ENCODE measurements around the gene RBBP5. TPM values are rescaled to one million over a fixed set of nuclear protein-coding genes. Genes with fewer than 3 reads are reported as not detected.

Gene RBBP5
- total and polyA plus RNA-seq, 4 donors, result 5.2 to 18.0 (median 9.7) TPM

DNA sequence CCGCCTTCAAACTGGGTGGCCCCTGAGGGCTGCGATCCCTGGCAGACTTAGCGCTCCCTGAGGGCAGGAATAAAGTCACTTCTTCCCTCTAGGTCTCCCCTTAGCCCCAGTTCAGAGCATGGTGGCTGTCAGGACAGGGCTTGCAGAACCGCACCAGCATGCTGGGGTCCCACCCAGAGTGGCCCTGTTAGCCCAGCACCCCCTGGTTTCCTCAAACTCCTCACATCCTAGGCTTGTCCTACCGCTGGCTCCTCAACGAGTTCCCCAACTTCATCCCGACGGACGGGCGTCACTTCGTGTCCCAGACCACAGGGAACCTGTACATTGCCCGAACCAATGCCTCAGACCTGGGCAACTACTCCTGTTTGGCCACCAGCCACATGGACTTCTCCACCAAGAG is 62.9 kb downstream of the RBBP5 start:
- no peak for DNase-seq
- Histone ChIP-seq H3K36me3 (ENCODE audit: control insufficient read depth in 4 of 4, insufficient read depth in 4 of 4, low read length in 4 of 4) (no peaks in the 10 kb centered on the region), H3K27ac (ENCODE audit: low read depth in 1 of 2, low read length in 1 of 2) (no peak overlapping the region), H3K27me3 (ENCODE audit: control insufficient read depth in 3 of 3, insufficient read depth in 3 of 3, low read length in 2 of 3) (no peaks in the 10 kb centered on the region), H3K4me3 (no peak overlapping the region), H3K9ac (ENCODE audit: insufficient read depth in 1 of 2, low read length in 2 of 2) (no peak overlapping the region), H3K4me1 (ENCODE audit: control insufficient read depth in 5 of 5, insufficient read depth in 5 of 5, low read length in 5 of 5) (peaks cover 0 to 4% (median 0%) of the 10 kb centered on the region in 5 donors), H3K9me3 (ENCODE audit: control insufficient read depth in 4 of 4, insufficient read depth in 3 of 4, low read length in 3 of 4) (no peaks in the 10 kb centered on the region)
- no peak for ATAC-seq (ENCODE audit: insufficient read depth, low FRiP score)
- WGBS, 2 donors, result 95 to 98% methylated on average over 12 of the region's 12 CpGs
- TF ChIP-seq, protein P1, sequence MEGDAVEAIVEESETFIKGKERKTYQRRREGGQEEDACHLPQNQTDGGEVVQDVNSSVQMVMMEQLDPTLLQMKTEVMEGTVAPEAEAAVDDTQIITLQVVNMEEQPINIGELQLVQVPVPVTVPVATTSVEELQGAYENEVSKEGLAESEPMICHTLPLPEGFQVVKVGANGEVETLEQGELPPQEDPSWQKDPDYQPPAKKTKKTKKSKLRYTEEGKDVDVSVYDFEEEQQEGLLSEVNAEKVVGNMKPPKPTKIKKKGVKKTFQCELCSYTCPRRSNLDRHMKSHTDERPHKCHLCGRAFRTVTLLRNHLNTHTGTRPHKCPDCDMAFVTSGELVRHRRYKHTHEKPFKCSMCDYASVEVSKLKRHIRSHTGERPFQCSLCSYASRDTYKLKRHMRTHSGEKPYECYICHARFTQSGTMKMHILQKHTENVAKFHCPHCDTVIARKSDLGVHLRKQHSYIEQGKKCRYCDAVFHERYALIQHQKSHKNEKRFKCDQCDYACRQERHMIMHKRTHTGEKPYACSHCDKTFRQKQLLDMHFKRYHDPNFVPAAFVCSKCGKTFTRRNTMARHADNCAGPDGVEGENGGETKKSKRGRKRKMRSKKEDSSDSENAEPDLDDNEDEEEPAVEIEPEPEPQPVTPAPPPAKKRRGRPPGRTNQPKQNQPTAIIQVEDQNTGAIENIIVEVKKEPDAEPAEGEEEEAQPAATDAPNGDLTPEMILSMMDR (IDR thresholded peaks at IDR 0.05; ENCODE audit: control extremely low read depth, extremely low read depth), result no peak

DNA sequence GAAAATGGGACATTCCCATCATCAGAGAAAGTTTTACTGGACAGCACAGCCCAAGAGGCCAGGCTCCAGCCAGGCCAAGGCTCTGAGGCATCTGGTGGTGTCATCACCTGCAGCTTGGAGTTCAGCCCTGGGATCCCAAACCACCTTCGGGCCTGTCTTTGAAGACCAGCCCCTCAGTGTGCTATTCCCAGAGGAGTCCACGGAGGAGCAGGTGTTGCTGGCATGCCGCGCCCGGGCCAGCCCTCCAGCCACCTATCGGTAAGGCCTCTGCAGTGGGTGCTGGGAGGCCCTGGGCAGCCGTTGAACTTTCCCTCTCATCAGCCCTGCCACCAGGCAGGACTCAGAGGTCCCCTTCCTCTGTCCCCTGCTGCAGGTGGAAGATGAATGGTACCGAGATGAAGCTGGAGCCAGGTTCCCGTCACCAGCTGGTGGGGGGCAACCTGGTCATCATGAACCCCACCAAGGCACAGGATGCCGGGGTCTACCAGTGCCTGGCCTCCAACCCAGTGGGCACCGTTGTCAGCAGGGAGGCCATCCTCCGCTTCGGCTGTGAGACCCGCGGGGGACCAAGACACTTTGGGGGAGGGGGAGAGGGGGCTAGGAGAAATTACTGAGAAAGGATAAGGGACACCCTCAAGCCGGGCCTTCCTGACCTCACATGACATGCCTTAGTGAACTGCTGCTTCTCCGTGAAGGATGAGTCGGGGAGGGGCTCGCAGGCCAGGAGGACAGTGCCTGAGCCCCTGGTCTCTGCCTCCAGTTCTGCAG is 63.8 kb downstream of the RBBP5 start:
- no peak overlapping the region for H3K4me3 ChIP-seq
- ATAC-seq (ENCODE audit: insufficient read depth, low FRiP score) (no peak), DNase-seq (no peak)
- TF ChIP-seq, protein P1 (IDR thresholded peaks at IDR 0.05; ENCODE audit: control extremely low read depth, extremely low read depth), result no peak
- H3K36me3 ChIP-seq (ENCODE audit: control insufficient read depth in 4 of 4, insufficient read depth in 4 of 4, low read length in 4 of 4), result no peaks in the 10 kb centered on the region
- H3K9ac ChIP-seq (ENCODE audit: insufficient read depth in 1 of 2, low read length in 2 of 2), result no peak overlapping the region
- H3K4me1 ChIP-seq (ENCODE audit: control insufficient read depth in 5 of 5, insufficient read depth in 5 of 5, low read length in 5 of 5), result peaks cover 0 to 4% (median 0%) of the 10 kb centered on the region in 5 donors
- no peak overlapping the region for H3K27ac ChIP-seq (ENCODE audit: low read depth in 1 of 2, low read length in 1 of 2)
- no peaks in the 10 kb centered on the region for H3K9me3 ChIP-seq (ENCODE audit: control insufficient read depth in 4 of 4, insufficient read depth in 3 of 4, low read length in 3 of 4)
- 89 to 92% methylated on average over 19 of the region's 19 CpGs for WGBS, 2 donors
- peaks cover 0 to 4% (median 0%) of the 10 kb centered on the region in 3 donors for H3K27me3 ChIP-seq (ENCODE audit: control insufficient read depth in 3 of 3, insufficient read depth in 3 of 3, low read length in 2 of 3)

DNA sequence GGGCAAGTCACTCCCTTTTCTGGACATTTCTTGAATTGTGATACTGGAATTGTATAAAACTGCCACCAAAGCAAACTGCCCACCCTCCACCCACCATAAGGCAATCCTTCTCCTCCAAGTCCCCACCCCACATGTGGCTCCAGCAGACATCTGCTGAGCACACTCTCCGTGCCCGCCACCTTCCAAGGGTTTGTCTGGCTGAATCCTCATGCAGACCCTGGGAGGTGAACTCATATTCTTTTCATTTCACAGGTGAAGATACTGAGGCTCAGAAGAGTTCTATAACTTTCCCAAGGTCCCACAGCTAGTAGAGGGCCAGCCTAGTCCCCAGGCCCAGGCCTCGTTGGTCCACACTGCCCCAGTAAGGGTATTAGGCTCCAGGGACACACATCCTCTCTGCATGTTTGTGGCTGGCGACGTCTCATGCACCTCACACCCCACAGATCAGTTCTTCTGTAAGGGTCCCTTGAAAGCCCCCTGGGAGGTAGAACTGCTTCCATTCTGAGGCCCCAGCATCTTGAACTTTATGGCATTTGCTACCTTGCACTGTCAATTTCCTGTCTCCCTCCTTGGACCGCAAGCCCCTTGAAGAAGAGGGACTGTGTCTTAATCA is 64.7 kb downstream of the RBBP5 start:
- DNase-seq, result no peak
- Histone ChIP-seq H3K36me3 (ENCODE audit: control insufficient read depth in 4 of 4, insufficient read depth in 4 of 4, low read length in 4 of 4) (no peaks in the 10 kb centered on the region), H3K4me3 (no peak overlapping the region), H3K9me3 (ENCODE audit: control insufficient read depth in 4 of 4, insufficient read depth in 3 of 4, low read length in 3 of 4) (no peaks in the 10 kb centered on the region), H3K9ac (ENCODE audit: insufficient read depth in 1 of 2, low read length in 2 of 2) (no peak overlapping the region), H3K27me3 (ENCODE audit: control insufficient read depth in 3 of 3, insufficient read depth in 3 of 3, low read length in 2 of 3) (peaks cover 0 to 4% (median 0%) of the 10 kb centered on the region in 3 donors), H3K4me1 (ENCODE audit: control insufficient read depth in 5 of 5, insufficient read depth in 5 of 5, low read length in 5 of 5) (peaks cover 0 to 4% (median 0%) of the 10 kb centered on the region in 5 donors), H3K27ac (ENCODE audit: low read depth in 1 of 2, low read length in 1 of 2) (no peak overlapping the region)
- ATAC-seq (ENCODE audit: insufficient read depth, low FRiP score), result no peak
- 95% methylated on average over 6 of the region's 6 CpGs for WGBS, 2 donors
- TF ChIP-seq, protein P1 (IDR thresholded peaks at IDR 0.05; ENCODE audit: control extremely low read depth, extremely low read depth), result no peak
